Stimulated activated CD8-positive, alpha-beta memory T cell treated with anti-CD3 and anti-CD28 coated beads, Interleukin-4, amount 100 ng/mL, for 1 hour (primary cell): Measurements from ENCODE around the gene LLCFC1.

Experiments
- DNase-seq, 2 donors: peaks; one replicate each; pipeline ENCODE4 v3.0.0-alpha.2; 2020; ENCODE audit warnings: low read depth in 2 of 2, low spot score in 1 of 2

The LLCFC1 gene

DNA sequence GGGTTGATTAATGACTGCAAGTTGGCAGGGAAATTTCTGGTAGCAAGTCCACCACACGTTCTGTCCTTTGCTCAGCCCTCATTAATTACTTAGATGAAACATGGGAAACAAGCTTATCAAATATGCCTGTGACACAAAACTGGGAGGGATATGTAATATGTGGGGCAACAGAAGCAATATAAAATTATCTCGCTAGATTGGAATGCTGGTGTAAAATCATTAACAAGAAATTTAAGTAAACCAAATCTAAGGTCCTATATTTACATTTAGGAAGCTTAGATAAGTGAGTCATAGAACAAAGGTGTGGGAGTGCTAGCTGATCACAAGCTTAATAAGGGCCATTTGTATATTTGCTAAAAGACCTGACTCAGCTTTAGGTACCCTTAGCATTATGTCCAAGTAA, 29.3 kb upstream of the LLCFC1 start:
- no peak for DNase-seq

DNA sequence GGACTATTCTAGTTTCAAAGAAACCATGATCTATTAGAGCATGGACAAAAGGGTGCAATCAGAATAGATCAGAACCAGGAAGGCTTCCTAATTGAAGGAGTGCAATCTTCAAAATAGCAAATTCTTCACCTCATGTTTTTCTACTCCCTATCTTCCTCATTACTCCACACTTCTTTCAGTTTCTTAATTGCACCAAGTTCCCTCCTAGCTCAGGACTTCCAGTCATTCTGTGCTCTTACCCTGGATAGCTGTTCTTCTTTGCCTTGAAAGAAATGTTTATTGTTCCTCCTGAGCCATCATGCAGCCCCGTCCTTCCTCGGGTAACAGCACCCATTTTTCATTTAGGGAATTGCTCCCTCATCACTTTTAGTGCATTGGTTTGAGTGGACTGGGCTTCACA, 28.8 kb upstream of the LLCFC1 start:
- DNase-seq: no peak

DNA sequence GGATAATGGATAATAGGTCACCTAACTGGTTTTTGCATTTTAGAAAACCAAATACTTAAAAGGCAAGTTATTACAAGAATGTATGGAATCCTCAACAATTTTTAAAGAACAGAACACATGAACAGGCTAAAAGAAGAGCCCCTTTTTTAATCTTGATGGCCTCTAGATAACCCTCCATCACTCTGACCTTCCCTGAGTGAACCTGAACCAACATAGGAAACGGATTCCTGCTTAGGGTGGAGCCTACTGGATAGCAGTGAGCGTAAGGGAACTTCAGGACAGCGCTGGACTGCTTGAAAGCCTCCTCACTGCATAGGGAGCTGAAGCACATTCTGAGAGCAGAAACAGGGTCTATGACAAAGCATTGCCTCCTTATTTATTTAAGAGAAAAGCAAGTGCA, 26.2 kb upstream of the LLCFC1 start:
- no peak for DNase-seq

DNA sequence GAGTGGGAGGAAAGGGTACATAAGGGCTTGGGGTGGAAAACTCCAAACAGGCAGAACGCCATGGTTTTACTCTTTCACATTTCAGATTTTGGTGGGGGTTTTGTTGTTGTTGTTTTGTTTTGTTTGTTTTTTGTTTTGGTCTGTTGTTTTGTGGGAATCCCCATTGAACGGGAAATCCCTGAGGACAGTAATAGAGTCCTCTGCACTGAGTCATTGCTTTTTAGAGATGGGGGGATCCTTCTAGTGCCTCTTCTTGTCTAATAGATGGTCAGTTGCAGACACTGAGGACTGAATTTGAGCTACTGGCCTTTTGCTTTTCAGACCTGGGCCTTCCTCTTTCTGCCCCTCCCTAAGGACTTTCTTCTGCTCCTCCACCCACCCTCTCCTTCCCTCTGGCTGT, 25.7 kb upstream of the LLCFC1 start:
- DNase-seq: no peak

DNA sequence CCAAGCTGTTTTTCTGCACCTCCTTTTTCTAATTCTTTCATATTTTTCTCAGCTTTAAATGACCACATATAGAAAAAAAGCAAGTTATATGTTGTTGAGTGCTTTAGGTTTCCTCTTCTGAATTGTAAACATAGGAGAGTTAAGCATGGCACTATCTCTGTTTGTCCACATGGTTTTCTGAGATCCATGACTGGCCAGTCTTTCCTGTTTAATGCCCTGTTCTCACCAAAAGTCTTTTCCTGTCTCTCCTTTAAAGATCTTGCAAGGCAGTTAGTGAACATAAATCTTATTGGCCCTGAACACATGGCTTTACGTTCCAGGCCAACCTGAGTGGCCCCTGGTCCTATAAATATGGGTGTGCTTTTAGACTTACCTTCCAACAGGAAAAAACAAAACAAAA, 25.2 kb upstream of the LLCFC1 start:
- DNase-seq: no peak

DNA sequence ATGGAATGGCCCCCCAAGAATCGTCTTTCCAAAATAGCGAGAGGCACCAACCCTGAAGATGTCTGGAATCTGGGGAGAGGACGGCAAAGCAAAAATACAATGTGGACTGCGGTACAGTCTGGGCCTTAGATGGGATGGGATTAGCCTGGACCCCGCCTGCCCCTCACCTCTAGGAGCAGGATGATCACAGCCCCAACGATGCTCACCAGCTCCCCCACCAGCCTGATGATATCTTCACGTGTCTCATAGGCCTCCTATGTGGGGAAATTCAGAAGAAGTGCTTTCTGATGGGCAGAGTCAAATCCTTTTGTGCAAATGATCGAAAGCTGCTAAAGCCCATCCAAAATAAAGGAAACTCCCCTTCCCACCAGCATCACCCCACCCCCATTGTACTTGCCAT, 24.0 kb upstream of the LLCFC1 start:
- no peak for DNase-seq

DNA sequence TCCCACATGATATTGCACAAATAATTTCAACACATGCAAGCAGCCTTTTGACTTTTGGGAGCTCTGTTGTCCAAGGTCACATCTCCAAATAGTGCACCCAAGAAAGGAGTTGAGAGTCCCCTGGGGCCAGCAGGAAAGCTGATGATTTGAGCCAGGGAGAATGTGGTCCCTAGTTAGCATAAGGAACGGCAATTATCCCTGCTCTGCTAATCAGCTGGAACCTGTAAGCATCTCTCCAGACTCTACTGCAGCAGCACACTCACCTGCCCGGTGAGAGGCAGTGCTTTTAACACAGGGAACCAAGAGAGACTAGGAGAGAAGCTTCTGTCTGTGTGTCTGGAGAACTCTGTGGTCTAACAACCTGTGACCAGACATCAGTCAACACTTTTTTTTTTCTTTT, 22.8 kb upstream of the LLCFC1 start:
- no peak for DNase-seq

DNA sequence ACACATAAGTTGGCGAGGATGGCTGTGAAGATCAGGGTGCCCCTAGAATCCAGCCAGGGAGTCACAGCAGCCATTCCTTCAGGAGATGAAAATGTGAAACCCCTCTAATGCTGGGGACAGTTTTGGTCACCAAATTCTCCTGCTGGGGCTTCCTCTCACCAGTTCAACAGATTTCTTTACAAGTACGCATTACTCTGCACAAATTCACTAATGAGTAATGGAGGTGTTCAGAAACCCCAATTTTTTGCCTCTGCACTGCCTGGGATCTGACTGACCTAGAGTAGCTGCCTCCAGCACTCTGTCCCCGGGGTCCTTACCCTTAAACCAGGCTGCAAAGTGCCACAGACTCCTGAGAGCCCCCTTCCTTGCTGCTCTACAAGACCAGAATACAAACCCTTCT, 21.8 kb upstream of the LLCFC1 start:
- no peak for DNase-seq

DNA sequence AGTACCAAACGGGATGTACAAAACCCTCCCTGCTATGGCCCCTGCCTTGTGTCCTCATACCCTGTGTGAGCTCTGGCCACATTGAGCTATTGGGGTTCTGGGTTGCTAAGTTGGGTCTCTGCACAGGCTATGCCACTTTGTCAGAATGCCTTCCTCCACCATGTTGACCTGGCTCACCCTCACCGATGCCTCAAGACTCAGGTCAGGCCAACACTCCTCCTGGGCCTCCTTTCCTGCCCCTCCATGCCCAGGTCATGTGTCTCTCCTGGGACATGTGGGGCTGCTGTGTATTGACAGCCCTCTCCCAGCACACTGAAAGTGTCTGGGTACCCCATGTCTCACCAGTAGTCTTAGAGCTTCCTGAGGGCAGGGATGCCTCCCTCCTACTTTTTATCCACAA, 20.4 kb upstream of the LLCFC1 start:
- DNase-seq: no peak

DNA sequence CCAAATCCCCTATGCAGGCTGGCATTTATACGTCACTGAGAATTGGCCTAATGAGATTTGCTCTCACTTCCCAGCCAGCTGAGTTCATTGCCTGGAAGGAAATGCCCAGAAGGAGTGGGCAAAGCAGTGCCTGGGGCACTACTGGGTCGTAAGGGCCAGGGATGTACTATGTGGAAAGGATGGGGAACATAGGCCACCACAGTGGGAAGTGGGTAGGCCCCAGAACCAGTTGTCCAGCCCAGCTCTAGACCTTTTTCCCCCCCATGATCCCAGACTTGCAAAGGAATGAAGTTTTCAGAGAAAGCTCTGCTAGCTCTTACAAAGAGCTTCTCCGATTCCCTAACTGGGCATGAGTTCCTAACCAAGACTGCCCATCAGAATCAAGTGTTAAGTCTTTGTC, 19.6 kb upstream of the LLCFC1 start:
- no peak for DNase-seq

DNA sequence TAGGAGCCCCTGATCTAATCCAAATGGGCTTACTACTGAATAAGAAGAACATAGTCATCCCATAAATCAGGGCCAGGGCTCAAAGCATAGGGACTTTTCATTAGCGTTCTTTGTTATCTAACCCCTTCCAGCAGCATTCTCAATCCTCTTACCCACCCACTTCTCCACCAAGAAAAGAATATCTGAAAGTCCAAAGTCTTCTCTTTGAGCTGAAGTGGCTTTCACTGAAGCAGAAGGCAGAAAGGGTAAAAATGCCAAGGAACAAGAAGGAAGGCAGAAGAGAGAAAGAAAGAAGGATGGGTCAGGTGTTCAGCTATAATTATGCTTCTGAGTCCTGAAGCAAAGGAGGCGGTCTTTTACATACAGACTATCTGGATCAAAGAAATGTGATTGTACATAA, 15.9 kb upstream of the LLCFC1 start:
- no peak for DNase-seq

DNA sequence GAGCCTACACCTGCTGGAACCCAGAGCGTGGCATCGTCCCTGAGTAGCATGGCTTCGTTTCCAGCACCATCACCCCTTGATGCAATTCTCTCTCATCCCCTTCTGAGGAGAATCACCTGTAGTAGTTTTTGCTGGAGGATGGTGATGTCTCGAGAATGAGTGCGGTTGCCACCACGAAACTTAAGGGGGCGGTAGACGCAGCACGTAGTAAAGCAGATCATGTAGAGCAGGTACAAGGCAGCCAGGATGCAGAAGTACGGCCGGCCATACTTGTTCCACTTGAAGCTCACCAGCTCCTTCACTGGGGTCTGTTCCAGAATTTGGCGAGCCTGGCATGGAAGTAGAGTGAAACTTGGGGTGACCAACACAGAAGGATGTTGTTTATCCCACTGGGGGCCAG, 13.9 kb upstream of the LLCFC1 start:
- DNase-seq: no peak

DNA sequence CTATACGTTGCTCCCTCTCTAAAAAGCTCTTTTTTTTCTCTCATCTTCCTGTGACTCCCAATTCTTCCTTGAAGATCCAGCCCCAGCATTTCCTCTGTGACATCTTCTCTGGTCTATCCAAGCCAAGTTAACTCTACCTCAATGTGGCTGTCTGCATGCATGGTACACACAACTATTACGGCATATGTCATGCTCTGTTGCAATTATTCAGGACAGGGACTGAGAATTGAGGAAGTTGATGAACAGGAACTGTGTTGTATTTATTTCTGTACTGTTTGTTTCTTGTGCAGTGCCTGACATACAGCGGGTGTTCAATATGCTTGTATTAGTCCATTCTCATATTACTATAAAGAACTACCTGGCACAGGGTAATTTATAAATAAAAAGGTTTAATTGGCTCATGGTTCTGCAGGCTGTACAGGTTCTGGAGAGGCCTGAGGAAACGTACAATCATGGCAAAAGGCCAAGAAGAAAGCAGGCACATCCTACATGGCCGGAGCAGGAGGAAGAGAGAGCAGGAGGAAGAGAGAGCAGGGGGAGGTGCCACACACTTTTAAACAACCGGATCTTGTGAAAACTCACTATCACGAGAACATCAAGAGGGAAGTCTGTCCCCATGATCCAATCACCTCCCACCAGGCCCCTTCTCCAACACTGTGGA, 12.1 kb upstream of the LLCFC1 start:
- DNase-seq: no peak

DNA sequence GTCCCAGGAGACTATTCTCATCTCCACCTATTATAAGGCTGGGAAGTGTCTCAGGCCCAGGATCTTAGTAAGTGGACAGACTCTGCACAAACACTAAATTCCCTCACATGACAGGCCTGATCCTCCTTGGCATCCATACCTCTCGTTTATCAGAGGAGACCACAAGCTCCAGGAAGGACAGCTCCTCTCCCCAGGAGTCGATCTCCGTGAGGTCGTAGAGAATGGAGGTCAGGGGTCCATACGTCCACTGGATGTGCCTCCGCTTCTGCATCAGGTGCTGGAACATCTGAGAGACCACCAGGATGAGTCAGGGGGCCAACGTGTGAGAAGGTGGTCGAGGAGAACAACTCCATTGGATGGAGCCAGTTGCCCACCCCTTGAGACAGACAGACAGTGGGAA, 11.3 kb upstream of the LLCFC1 start:
- no peak for DNase-seq

DNA sequence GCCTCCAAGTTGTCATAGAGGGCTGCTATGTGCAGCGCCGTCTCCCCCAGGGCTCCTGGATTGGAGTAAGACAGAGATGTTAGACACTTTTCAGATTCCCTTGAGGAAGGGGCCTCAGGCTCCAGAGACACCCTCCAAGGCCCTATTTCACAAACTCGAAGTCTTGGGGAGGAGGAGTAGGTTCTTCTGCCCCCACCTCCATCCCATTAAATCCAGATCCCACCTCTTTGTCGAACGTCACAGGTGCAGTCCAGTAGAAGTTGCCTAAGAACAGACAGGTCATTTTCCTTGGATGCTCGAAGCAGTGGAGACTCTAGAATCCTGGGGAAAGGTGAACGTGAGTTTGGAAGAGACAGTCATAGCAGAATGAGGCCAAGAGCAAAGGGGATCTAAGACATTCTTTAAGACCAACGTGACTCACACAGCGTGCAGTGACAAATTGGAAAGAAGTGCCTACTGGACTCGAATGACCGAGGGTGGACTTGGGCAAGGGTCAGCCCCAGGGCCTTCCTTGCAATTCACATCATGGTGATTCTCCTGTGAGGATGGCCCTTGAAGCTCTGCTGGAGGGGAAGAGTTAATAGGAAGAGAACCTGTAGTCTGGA, 9.1 kb upstream of the LLCFC1 start:
- DNase-seq: no peak

DNA sequence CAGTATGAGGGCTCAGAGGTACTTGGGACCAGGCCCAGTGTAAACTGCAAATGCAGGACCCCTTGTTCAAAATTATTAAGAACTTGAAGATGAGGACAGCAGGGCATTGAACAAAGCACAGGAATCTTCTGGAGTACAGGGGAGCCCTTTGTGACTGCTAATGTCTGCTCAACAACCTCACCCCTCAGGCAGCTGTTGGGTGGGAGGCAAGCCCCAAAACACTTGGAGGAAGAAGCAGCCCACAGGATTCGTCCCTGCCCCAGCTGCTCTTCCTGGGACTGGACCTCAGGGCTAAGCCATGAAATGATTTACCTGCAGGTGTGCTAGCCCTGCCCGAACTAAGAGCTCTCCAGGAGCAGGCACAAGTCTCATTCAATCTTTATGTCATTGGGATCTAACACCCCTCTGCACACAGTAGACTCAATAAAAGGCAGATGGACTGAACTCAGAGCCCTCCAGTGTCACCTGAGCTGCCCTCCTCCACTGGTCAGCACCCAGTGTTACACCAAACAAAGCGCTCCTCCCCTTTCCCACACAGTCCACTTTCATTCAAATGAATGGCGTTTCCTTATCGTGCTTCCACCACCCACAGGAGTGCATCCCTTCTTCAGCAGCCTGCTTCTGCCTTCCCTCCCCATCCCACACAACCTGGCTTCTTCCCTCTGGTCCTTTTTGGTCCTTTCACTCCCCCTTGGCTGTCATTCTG, 6.7 kb upstream of the LLCFC1 start:
- DNase-seq: no peak

DNA sequence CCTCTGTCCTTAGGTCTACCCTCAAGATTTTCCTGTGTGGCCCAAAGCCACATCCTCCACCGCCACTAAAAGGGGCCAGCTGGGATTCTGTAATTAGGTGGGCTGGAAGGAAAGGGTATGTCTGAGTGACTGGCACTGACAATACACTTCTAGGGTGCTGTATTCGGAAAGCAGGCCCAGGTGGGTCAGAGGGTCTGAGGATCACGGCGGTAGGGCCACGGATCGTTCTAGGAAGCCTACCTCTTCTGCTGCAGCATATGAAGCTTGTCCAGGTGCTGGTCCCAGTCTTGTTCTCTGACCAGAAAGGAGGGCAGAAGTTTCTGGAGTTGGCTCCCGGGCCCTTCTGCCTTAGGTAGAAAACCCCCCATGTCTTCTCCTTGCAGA, 6.2 kb upstream of the LLCFC1 start:
- DNase-seq: no peak

DNA sequence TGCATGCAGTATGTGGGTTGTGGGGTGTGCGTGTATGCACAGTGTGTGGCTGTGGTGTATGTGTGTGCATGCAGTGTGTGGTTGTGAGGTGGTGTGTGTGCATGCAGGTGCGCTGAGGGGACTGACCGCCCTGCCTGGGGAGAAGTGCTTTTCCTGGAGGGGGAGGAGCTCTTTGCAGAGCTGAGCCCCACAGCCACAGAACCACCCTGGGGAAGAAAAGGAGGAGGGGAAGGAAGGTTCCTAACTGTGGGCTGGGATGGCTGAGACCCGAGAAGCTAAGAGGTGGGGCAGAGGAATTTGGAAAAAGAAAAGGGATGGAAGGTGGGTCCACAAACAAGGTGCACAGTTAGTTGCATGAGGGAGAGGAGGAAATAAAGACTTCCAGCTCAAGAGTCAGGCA, 5.7 kb upstream of the LLCFC1 start, which contains the start of gene TRPV5:
TSS of gene TRPV5 (minus strand) at position 123 of the 400 bp plus-strand sequence. CDS start 287 bp downstream, outside the sequence.
- DNase-seq: no peak

DNA sequence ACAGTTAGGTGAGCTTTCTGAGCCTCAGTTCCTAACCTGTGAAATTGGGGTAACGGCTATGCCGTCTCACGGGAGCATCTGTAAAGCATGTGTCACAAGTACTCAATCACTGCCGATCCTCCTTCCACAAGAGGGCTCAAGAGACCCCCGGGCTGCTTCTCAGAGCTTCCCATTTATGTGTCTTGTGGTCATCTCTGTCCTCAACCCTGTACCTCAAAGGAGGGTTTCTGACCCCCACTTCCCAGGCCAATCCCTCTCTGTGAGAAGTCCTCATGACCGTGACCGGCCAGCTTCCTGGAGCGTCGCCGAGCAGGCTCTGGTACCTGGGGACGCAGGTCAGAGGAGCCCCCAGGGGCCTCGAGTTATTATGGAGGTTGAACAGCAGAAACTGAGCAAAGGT, 5.2 kb upstream of the LLCFC1 start:
- no peak for DNase-seq

DNA sequence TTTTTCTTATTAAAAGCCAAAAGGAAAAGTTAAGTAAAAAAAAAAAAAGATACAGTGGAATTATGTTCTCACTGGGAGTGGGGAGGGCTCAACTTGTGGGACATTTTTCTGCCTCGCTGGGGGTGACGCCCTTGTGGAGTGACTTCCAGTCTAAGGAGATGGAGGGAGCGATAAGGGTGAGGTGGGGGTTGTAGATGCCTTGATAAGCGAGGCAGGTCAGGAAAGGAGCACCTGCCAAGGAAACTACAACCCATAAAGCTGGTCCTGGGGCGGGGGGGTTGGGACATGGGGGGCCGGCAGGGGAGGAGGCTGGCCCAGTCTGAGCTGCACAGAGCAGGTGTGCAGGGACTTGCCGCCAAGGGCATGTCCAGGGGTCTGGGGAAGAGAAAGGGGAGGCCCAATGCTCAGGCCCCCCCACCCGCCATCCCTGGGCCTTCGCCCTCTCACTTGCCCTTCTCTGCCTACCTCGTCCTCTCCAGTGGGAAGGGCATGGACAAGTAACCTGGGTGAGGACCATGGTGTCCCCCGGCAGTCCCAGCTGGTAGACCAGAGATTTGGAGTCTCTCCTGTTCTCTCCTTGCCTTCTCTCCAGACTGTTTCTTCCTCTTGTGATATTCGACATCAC, 3.2 kb upstream of the LLCFC1 start:
- no peak for DNase-seq

DNA sequence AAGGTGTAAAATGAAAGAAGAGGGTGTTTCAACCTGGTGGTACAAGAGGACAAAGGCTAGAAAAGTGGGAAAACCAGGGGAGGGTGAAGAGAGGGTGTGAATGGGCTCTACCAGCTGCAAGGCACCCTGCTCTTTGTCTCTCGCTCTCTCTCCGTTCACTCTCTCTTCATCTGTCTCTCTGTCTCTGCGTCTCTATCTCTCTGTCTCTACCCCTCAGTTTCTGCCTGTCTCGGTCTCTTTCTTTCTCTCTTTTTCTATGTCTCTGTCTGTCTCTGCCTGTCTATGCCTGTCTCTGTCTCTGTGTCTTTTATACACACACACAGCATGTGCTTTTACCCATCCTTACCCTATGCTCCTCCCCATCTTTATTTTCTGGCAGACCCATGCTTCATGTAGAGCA, 673 bp upstream of the LLCFC1 start:
- no peak for DNase-seq

DNA sequence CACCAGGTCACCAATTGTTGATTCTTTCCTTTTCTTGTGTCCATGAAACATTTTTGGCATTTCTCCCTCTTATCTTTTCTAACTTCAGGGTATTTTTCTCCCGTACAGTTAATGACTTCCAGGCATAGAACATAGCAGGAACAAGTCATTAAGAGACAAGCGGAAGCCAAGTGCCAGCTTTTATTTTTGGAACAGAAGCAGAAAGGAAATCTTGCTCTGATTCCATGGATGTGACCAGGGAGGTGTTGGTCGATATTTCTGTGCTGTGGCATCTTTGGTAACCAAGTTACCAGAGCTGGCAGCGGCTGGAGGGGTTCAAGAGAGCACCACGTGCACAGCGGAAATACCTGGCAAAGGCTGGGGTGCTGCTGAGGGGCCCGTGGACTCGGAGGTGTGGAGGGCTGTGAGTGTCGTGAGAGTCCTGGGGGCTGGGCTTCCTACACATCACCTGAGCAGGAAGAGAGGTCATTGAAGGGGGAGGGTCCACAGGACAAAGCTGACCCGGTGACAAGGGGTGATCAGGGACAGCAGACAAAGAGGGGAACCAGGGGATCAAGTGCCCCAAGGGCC, 1.8 kb downstream of the LLCFC1 start:
- no peak for DNase-seq
